Measurements from ENCODE around the gene NETO1.

- TF ChIP-seq CTCF (IDR thresholded peaks at IDR 0.05) (no peak), POLR2A (IDR thresholded peaks at IDR 0.05) (no peak)
Measured at GRCh38 chr18:72830109-72830508, 37.7 kb downstream of the NETO1 start.
